CMK (cell line): Measurements from ENCODE around the gene CBL.
"Not testable (repeated sequence)": the region's sequence is repeated elsewhere in the genome, so short reads cannot be mapped to it uniquely, and the experiment has no call there.

Experiments used
- DNase-seq: peaks from one replicate; pipeline ENCODE4 v3.0.0-alpha.2; 2010; ENCODE audit warnings: low read depth

CBL gene

DNA sequence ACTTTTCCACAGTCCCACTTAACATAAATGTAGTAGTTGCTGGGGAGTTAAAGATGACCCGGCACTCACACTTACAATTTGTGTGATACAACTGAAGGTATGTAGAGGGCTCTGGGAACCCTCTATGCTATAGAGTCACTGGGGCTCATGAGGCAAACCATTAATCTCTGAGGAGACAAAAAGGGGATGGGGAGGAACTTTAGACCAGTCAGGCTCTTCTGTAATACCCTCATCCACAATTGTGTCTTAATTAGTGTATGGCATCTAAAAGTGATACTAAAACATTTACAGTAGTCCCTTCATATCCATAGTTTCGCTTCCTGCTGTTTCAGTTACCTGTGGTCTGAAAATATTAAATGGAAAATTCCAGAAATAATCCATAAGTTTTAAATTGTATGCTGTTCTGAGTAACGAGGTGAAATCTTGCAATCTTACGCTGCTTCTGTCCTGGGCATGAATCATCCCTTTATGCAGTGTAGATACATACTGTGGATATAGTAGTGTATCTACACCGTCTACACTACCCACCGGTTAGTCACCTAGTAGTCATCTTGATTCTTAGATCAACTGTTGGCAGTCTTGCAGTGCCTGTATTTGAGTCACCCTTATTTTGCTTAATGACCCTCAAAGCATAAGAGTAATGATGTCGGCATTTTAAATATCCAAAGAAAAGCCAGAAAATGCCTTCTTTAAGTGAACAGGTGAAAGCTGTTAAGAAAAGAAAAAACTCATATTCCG is 12.2 kb downstream of the CBL start:
- DNase-seq = no peak

GRCh38 chr11:119222308-119222707 is 16.2 kb downstream of the CBL start:
- DNase-seq = no peak

- DNase-seq = no peak
Measured at GRCh38 chr11:119222891-119223290, 16.8 kb downstream of the CBL start.

DNA sequence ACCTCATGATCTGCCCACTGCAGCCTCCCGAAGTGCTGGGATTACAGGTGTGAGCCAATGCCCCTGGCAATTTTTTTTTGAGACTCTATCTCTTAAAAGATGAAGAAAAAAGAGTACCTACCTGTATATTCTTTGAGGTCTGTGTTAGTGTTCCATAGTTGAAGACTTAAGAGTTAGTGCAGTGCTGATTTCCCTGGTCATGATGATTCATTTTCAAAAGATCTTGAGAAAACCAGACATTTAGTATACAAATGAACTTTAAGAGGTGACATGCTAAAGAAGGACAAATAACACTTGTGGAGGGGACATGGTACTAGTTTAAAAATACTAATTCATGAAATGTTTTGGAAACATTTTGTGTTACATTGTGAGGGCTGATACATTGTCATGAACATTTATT is 17.7 kb downstream of the CBL start:
- DNase-seq = no peak

- DNase-seq = not testable (repeated sequence)
Measured at GRCh38 chr11:119228535-119229287, 22.6 kb downstream of the CBL start.

GRCh38 chr11:119229288-119229672 is 23.1 kb downstream of the CBL start:
- DNase-seq = no peak

- DNase-seq = no peak
Measured at GRCh38 chr11:119229741-119230140, 23.6 kb downstream of the CBL start.

DNA sequence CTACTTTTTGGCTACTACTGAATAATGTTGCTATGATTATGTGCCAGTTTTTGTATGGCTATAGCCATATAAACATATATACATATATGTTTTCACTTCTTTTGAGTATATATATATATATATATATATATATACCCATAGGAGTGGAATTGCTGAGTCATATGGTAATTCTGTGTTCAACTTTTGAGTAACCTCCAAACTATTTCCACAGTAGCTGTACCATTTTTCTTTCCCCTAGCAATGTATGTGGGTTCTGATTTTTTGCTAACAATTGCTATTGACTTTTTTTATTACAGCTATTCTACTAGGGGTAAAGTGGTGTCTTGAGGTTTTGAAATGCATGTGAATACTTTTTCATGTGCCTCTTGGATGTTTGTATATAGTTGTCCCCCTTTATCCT is 30.4 kb downstream of the CBL start:
- no peak for DNase-seq

- no peak for DNase-seq
Measured at GRCh38 chr11:119236891-119237290, 30.8 kb downstream of the CBL start.

DNA sequence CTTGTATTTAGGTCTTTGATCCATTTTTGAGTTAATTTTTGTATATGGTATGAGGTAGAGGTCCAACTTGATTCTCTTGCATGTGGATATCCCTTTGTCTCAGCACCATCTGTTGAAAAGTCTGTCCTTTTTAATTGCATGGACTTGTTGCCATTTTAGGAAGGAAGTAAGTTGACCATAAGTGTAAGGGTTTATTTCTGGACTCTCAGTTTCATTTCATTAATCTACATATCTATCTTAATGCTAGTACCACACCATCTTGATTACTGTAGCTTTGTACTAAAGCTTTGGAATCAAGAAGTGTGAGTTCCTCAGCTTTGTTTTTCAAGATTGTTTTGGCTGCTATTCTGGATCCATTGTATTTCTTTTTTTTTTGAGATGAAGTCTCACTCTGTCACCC is 31.4 kb downstream of the CBL start:
- DNase-seq = no peak

DNA sequence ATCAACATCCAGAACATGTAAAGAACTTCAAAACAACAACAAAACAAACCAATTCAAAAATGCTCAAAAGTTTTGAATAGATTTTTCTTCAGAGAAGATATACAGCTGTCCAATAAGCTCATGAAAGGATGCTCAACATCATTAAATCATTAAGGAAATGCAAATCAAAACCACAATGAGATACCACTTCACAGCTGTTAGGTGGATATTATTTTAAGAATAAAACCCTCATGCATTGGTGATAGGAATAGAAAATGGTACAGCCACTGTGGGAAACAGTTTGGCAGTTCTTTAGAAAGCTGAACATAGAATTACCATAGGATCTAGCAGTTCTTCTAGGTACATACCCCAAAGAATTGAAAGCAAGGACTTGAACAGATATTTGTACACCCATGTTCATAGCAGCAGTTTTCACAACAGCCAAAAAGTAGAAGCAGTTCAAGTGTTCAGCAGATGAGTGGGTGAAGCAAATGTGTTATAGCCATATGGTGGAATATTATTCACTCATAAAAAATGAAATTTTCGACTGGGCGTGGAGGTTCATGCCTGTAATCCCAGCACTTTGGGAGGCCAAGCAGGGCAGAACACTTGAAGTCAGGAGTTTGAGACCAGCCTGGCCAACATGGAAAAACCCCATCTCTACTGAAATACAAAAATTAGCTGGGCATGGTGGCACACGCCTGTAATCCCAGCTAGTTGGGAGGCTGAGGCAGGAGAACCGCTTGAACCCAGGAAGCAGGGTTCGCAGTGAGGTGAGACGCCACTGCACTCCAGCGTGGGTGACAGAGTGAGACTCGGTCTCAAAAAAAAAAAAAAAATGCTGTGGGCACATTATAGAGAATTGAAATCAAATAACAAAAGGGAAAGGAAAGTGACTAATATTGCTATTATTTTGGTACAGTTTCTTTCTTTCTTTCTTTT is 42.9 kb downstream of the CBL start:
- DNase-seq = no peak

GRCh38 chr11:119249671-119250010 is 43.5 kb downstream of the CBL start:
- no peak for DNase-seq

DNA sequence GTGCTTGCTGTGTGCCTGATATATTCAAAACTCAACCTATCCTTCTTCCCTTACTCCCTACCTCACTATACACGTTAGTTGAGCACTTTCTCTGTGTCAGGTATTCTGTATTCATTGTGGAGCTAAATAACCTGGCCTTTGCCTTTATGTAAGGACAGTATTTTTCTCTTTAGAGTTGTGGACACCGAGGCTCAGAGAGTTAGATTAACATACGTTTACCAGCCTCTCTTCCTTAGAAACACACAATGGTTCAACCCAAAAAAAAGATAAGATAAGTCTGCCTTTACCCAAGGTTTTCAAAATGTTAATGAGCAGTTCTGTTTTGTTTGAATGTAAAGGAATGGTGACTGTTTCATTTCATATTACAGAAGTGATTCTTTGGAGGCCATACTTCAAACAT is 45.0 kb downstream of the CBL start:
- DNase-seq = no peak

GRCh38 chr11:119254239-119254638 is 48.1 kb downstream of the CBL start:
- no peak for DNase-seq

DNA sequence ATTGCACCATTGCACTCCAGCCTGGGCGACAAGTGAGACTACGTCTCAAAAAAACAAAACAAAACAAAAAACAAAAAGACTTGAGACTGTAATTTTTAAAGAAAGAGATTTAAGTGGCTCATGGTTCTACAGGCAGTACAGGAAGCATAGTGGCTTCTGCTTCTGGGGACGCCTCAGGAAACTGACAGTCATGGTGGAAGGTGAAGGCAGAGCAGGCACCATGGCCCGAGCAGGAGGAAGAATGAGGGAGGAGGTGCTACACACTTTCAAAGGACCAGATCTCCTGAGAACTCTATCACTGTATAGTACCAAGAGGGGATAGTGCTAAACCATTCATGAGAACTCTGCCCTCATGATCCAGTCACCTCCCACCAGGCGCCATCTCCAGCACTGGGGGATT is 52.0 kb downstream of the CBL start:
- no peak for DNase-seq

- no peak for DNase-seq
Measured at GRCh38 chr11:119258983-119259382, 52.8 kb downstream of the CBL start.

DNA sequence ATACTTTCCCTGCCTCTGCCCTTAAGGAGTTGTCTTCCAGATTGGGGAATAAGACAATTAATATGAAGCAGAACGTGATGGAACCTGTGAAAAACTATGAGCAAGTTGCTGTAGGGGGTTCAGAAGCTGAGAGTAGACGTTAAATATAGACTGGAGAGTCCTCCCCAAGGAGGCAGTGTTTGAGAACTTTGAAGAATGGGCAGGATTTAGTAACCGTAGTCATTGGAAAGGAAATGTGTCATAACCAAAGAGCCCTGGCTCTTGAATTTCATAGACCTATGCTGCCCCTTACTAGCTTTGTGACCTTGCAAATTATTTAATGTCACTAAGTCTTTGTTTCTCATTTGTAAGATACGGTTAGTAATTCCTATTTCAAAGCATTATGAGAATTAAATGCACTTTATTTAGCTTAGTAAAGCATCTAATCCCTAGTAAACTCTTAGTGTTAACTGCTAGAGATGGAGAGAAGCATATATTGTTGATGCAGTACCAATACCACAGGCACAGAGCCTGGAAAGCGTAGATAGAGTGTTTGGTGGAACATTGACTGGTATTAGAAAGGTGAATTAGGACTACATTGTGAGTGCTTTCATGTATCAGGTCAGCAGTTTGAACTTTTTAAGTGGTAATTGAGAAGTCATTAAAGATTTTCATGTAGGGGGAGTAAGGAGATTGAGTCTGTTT is 56.7 kb downstream of the CBL start:
- no peak for DNase-seq

- no peak for DNase-seq
Measured at GRCh38 chr11:119263352-119263940, 57.3 kb downstream of the CBL start.

DNA sequence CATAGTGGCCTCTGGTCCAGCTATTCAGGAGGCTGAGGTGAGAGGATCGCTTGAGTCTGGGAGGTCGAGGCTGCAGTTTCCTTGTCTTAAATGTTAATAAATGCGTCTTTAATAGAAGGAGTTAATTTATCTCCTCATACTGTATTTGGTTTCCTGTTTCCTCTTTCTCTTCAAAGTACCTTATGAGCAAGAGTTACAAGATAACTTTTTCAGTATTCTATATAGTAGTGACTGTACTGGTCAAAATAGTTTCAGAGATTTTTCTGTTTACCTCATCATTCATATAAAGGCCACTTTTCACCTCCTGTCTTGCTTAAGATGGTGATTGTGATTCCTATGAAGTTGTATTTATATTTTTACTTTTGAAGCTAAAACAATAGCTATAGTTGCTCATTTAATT is 59.9 kb downstream of the CBL start:
- no peak for DNase-seq

DNA sequence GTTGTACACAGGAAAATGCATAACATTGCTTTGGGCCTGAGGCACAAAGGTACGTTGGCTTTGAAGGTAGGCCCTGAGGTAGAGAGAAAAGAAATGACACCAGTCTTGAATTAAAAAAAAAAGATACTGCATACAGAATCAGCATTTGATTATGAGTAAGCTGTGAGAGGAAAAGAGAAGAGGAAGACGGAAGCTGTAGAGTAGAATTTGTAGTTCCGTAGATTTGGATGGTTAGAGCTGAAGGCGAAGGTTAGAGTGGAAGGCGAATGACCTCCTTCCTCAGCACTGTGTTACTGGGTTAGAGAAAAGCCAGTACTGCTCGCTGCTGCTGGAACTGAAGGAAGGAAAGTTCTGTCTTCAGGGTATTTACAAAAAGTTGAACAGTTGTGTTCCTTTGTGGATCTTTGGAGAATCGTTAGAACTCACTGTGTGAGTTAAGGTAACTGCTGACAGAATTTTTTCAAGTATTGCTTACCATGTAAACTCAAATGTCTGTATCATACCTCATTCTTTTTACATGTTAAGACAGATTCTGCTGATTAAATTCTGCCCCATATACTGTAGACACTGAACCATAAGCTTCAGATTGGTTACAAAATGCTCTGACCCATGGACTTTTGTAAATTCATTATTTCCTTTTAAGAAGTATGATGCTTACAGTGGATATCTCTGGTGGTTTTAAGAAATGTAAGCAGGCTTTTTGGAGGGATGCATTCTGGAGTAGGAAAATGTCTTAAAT is 60.5 kb downstream of the CBL start:
- no peak for DNase-seq

DNA sequence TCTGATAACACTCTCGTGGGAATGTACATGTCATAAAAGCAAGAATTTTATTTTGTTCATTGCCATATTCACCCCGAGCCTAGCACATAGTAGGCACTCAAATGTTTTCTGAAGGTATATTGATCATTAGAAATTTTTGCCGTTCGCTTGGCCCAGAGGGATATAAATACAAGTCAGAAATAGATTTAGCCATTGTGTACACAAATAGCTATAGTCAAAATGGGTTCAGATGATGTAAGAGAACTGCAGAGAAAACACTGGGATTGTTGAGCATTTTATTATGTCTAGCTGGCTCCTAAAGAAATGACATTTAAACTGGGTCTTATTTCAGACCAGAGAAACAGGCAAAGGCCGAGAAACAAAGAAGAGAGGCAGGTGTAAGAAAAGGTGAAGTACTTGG is 61.5 kb downstream of the CBL start:
- no peak for DNase-seq
